K562 treated with DMSO at 1 percent for 4 hours (cell line): Measurements from ENCODE around the gene EPB41L3. TPM values are rescaled to one million over a fixed set of nuclear protein-coding genes. Genes with fewer than 3 reads are reported as not detected.

Experiments
- total RNA-seq: library from RNA; unstranded; fragments of 300-600 nt; gene quantifications from 2 replicates; pipeline ENCODE4 v1.2.3, GENCODE V29; 2022; ENCODE audit not compliant: insufficient read depth

The EPB41L3 gene
- not detected in 2 replicates for total RNA-seq

GRCh38 chr18:5543773-5544389, at the start of gene EPB41L3:
Gene EPB41L3, minus strand, starts transcription at chr18:5543997. Its CDS starts 54,814 bp downstream, at chr18:5489183.

Other genes starting within 250 kb of the EPB41L3 start
- 3.6 and 6.1 TPM in 2 replicates for gene ZBTB14, start 248.3 kb downstream of the EPB41L3 start, total RNA-seq